GM12878 (cell line): ENCODE data around the gene CST6. TPM values are rescaled to one million over a fixed set of nuclear protein-coding genes. Genes with fewer than 3 reads are reported as not detected.

ENCODE experiments used
- BHLHE40 ChIP-seq, 2 experiments: fragments of 450-650 bp in 1 of 2; IDR thresholded peaks; 2 replicates each; pipeline ENCODE4 v1.6.1; 2011 to 2017; ENCODE audit warnings: low read depth in 2 of 2, borderline replicate concordance in 1 of 2, improper control_type of control experiment in 1 of 2, low read length in 1 of 2, mild to moderate bottlenecking in 1 of 2
- EP300 ChIP-seq, 2 experiments: fragments of 150-350 bp in 1 of 2; IDR thresholded peaks; 2 replicates each; pipeline ENCODE4 v1.6.1; 2011 to 2012; ENCODE audit warnings: low read depth in 2 of 2, low read length in 2 of 2, borderline replicate concordance in 1 of 2, improper control_type of control experiment in 1 of 2, inconsistent platforms in 1 of 2; ENCODE audit not compliant: control insufficient read depth in 1 of 2
- GABPA ChIP-seq: IDR thresholded peaks from 2 replicates; pipeline ENCODE4 v1.6.1; 2014; ENCODE audit warnings: antibody characterized with exemption, low read depth, mild to moderate bottlenecking, inconsistent platforms
- IRF4 ChIP-seq: IDR thresholded peaks from 2 replicates; pipeline ENCODE4 v1.6.1; 2011; ENCODE audit warnings: low read depth, low read length
- MXI1 ChIP-seq: fragments of 150-350 bp; IDR thresholded peaks from 2 replicates; pipeline ENCODE4 v1.6.1; 2011; ENCODE audit warnings: low read depth, mild to moderate bottlenecking, inconsistent platforms, low read length, improper control_type of control experiment
- NBN ChIP-seq: fragments of 450-650 bp; IDR thresholded peaks from 2 replicates; pipeline ENCODE4 v1.6.1; 2016
- NR2C1 ChIP-seq: fragments of 450-650 bp; IDR thresholded peaks from 2 replicates; pipeline ENCODE4 v1.6.1; 2017; ENCODE audit warnings: antibody characterized with exemption, mild to moderate bottlenecking, moderate library complexity
- NR2F1 ChIP-seq: fragments of 450-650 bp; conservative IDR thresholded peaks from 2 replicates; pipeline ENCODE4 v1.6.1; 2017; ENCODE audit warnings: mild to moderate bottlenecking
- NRF1 ChIP-seq: conservative IDR thresholded peaks from 2 replicates; pipeline ENCODE4 v1.6.1; 2011; ENCODE audit warnings: mild to moderate bottlenecking, low read depth, low read length, improper control_type of control experiment
- POLR2AphosphoS2 ChIP-seq: IDR thresholded peaks from 2 replicates; pipeline ENCODE4 v1.6.1; 2011; ENCODE audit warnings: low read depth, mild to moderate bottlenecking, low read length, improper control_type of control experiment, moderate library complexity
- TBL1XR1 ChIP-seq: IDR thresholded peaks from 2 replicates; pipeline ENCODE4 v1.6.1; 2012; ENCODE audit warnings: low read depth, low read length, improper control_type of control experiment
- WRNIP1 ChIP-seq: IDR thresholded peaks from 2 replicates; pipeline ENCODE4 v1.6.1; 2011; ENCODE audit warnings: low read depth, low read length, improper control_type of control experiment, borderline replicate concordance
- ZNF207 ChIP-seq: fragments of 450-650 bp; IDR thresholded peaks from 2 replicates; pipeline ENCODE4 v1.6.1; 2014; ENCODE audit warnings: antibody characterized with exemption, mild to moderate bottlenecking, borderline replicate concordance
- ZNF24 ChIP-seq: fragments of 450-650 bp; IDR thresholded peaks from 2 replicates; pipeline ENCODE4 v1.6.1; 2017; ENCODE audit warnings: antibody characterized with exemption, mild to moderate bottlenecking
- polyA plus RNA-seq, 11 experiments: library from polyadenylated mRNA; depleted of rRNA in 4 of 11; unstranded in 6 of 11; stranded (reverse) in 5 of 11; fragments of >200 nt; fragmentation: Nextera tagmentation in 4 of 11; fragmentation: Illumina TruSeq in 1 of 11; extraction: Ambion mirVana in 4 of 11; extraction: Trizol in 1 of 11; gene quantifications; 1 replicate in 1 of 11; 2 replicates in 10 of 11; pipeline versions ENCODE4 v1.2.1 to v1.2.3, GENCODE V29; 2011 to 2016; ENCODE audit warnings: inconsistent platforms in 2 of 11, missing spikeins in 2 of 11, low read depth in 1 of 11
- total RNA-seq, 4 experiments: library from RNA; depleted of rRNA in 3 of 4; stranded (reverse); fragments of >200 nt in 3 of 4; fragmentation: Illumina TruSeq in 1 of 4; extraction: Trizol in 1 of 4; gene quantifications; 2 replicates each; pipeline versions ENCODE4 v1.2.1 to v1.2.3, GENCODE V29; 2013 to 2021
- TF ChIP-seq, protein P1 (sequence below): fragments of 450-650 bp; IDR thresholded peaks from 2 replicates; pipeline ENCODE4 v1.6.1; 2017; ENCODE audit warnings: mild to moderate bottlenecking, moderate library complexity
- TF ChIP-seq, protein P2 (sequence below): fragments of 150-350 bp; IDR thresholded peaks from 2 replicates; pipeline ENCODE4 v1.6.1; 2016; ENCODE audit warnings: low read depth, low read length
- TF ChIP-seq, protein P3 (sequence below): fragments of 450-650 bp; IDR thresholded peaks from 2 replicates; pipeline ENCODE4 v1.6.1; 2017; ENCODE audit warnings: low read depth, mild to moderate bottlenecking, moderate library complexity
- TF ChIP-seq, protein P4 (sequence below): IDR thresholded peaks from 2 replicates; pipeline ENCODE4 v1.6.1; 2011; ENCODE audit warnings: borderline replicate concordance, low read depth, mild to moderate bottlenecking, moderate library complexity, mixed read lengths, low read length; ENCODE audit not compliant: insufficient read depth; ENCODE audit errors: extremely low read length

Gene CST6
- total and polyA plus RNA-seq, 10 of the 15 experiments (the other 5 are each of a cell fraction or from before 2014, with no cell fraction given): not detected

DNA sequence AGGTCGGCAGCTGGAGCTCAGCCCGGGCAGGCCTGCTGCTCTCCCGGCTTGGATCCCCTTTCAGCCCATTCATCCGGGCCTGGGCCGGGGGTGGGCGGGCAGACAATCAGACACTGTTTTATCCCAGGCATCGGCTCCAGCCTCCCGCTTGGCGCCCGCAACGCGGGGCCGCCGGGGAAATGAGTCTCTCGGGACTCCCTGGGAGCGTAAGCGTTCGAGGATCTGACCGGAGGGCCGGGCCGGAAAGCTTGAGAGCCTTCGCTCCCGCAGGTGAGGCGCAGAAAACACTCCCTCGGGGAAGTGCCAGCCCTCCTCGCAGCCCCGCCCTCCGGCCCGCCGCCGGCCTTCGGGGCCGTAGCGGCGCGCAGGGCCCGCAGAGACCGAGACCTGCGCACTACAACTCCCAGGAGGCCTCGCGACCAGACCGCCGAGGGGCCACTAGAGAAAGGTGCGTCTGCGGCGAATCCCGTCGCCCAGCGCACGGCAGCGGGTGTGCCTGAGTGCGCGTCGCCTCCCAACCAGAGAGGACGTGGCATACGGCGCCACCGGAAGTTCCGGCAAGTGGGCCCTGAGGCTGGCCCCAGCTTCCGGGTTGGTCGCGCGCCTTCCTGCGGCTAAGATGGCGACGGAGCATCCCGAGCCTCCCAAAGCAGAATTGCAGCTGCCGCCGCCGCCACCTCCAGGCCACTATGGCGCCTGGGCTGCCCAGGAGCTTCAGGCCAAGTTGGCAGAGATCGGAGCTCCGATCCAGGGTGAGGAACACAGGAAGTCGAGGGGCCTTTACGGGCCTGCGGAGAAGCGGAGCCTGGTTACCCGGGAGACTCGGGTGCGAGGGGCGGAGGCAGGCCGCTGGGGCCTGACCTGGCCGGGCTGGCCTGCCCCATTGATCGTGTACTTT, 40.2 kb downstream of the CST6 start, which contains the start of gene SF3B2 (continued):
- TF ChIP-seq NBN: peak; percentile 13
- TF ChIP-seq, protein P1, sequence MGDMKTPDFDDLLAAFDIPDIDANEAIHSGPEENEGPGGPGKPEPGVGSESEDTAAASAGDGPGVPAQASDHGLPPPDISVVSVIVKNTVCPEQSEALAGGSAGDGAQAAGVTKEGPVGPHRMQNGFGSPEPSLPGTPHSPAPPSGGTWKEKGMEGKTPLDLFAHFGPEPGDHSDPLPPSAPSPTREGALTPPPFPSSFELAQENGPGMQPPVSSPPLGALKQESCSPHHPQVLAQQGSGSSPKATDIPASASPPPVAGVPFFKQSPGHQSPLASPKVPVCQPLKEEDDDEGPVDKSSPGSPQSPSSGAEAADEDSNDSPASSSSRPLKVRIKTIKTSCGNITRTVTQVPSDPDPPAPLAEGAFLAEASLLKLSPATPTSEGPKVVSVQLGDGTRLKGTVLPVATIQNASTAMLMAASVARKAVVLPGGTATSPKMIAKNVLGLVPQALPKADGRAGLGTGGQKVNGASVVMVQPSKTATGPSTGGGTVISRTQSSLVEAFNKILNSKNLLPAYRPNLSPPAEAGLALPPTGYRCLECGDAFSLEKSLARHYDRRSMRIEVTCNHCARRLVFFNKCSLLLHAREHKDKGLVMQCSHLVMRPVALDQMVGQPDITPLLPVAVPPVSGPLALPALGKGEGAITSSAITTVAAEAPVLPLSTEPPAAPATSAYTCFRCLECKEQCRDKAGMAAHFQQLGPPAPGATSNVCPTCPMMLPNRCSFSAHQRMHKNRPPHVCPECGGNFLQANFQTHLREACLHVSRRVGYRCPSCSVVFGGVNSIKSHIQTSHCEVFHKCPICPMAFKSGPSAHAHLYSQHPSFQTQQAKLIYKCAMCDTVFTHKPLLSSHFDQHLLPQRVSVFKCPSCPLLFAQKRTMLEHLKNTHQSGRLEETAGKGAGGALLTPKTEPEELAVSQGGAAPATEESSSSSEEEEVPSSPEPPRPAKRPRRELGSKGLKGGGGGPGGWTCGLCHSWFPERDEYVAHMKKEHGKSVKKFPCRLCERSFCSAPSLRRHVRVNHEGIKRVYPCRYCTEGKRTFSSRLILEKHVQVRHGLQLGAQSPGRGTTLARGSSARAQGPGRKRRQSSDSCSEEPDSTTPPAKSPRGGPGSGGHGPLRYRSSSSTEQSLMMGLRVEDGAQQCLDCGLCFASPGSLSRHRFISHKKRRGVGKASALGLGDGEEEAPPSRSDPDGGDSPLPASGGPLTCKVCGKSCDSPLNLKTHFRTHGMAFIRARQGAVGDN: no peak
- no peak for TF ChIP-seq ZNF24
- TF ChIP-seq, protein P2, sequence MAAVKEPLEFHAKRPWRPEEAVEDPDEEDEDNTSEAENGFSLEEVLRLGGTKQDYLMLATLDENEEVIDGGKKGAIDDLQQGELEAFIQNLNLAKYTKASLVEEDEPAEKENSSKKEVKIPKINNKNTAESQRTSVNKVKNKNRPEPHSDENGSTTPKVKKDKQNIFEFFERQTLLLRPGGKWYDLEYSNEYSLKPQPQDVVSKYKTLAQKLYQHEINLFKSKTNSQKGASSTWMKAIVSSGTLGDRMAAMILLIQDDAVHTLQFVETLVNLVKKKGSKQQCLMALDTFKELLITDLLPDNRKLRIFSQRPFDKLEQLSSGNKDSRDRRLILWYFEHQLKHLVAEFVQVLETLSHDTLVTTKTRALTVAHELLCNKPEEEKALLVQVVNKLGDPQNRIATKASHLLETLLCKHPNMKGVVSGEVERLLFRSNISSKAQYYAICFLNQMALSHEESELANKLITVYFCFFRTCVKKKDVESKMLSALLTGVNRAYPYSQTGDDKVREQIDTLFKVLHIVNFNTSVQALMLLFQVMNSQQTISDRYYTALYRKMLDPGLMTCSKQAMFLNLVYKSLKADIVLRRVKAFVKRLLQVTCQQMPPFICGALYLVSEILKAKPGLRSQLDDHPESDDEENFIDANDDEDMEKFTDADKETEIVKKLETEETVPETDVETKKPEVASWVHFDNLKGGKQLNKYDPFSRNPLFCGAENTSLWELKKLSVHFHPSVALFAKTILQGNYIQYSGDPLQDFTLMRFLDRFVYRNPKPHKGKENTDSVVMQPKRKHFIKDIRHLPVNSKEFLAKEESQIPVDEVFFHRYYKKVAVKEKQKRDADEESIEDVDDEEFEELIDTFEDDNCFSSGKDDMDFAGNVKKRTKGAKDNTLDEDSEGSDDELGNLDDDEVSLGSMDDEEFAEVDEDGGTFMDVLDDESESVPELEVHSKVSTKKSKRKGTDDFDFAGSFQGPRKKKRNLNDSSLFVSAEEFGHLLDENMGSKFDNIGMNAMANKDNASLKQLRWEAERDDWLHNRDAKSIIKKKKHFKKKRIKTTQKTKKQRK: no peak
- TF ChIP-seq WRNIP1: no peak
- TF ChIP-seq ZNF207: peak; percentile 54; the same call in 1 of the 2 replicates
- no peak for TF ChIP-seq IRF4
- peak; percentile 71; the same call in 1 of the 2 replicates for TF ChIP-seq POLR2AphosphoS2
- TF ChIP-seq MXI1: peak; percentile 64; the same call in 1 of the 2 replicates
- no peak; the same call in 1 of the 2 replicates for TF ChIP-seq TBL1XR1
- peak; percentile 25; the same call in 1 of the 2 replicates for TF ChIP-seq NR2F1
- peak; percentile 51 for TF ChIP-seq NRF1
- peak; percentile 34 to 82; a peak in 3 of 4 replicates for TF ChIP-seq BHLHE40 (IDR thresholded peaks at IDR 0.05; ENCODE audit: borderline replicate concordance in 1 of 2, low read depth in 2 of 2, low read length in 1 of 2)
- TF ChIP-seq, protein P3, sequence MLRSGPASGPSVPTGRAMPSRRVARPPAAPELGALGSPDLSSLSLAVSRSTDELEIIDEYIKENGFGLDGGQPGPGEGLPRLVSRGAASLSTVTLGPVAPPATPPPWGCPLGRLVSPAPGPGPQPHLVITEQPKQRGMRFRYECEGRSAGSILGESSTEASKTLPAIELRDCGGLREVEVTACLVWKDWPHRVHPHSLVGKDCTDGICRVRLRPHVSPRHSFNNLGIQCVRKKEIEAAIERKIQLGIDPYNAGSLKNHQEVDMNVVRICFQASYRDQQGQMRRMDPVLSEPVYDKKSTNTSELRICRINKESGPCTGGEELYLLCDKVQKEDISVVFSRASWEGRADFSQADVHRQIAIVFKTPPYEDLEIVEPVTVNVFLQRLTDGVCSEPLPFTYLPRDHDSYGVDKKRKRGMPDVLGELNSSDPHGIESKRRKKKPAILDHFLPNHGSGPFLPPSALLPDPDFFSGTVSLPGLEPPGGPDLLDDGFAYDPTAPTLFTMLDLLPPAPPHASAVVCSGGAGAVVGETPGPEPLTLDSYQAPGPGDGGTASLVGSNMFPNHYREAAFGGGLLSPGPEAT: peak; percentile 96
- TF ChIP-seq GABPA: peak; percentile 95
- TF ChIP-seq, protein P4, sequence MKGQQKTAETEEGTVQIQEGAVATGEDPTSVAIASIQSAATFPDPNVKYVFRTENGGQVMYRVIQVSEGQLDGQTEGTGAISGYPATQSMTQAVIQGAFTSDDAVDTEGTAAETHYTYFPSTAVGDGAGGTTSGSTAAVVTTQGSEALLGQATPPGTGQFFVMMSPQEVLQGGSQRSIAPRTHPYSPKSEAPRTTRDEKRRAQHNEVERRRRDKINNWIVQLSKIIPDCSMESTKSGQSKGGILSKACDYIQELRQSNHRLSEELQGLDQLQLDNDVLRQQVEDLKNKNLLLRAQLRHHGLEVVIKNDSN: no peak
- no peak for TF ChIP-seq EP300 (IDR thresholded peaks at IDR 0.05; ENCODE audit: borderline replicate concordance in 1 of 2, control insufficient read depth in 1 of 2, low read depth in 2 of 2, low read length in 2 of 2)
- peak; percentile 84 for TF ChIP-seq NR2C1
